ENCODE data around the gene RTEL1.

GRCh38 chr20:63702036-63702665, 44.0 kb downstream of the RTEL1 start:
- TF ChIP-seq CTCF (IDR thresholded peaks at IDR 0.05) (no peak), ZFX (IDR thresholded peaks at IDR 0.05; ENCODE audit: borderline replicate concordance) (no peak)

Measured in 22Rv1 (cell line).